AG04449 (cell line): ENCODE data around the gene C9orf152.
"Not testable (repeated sequence)": the region's sequence is repeated elsewhere in the genome, so short reads cannot be mapped to it uniquely, and the experiment has no call there.

Experiments used
- CTCF ChIA-PET: fragments of 350-600 bp; formaldehyde crosslinking; extraction: SDS; loops from one replicate; lab custom pipeline; 2021; ENCODE audit warnings: antibody characterized with exemption; lab: Yijun Ruan, JAX
- POLR2A ChIA-PET: fragments of 400-600, 350-600 bp; formaldehyde crosslinking; extraction: SDS; loops from one replicate; lab custom pipeline; 2020; ENCODE audit warnings: antibody characterized with exemption, inconsistent platforms; lab: Yijun Ruan, JAX
- DNase-seq: peaks from one replicate; pipeline ENCODE4 v3.0.0-alpha.2; 2010; ENCODE audit warnings: low read depth, low spot score
- H3K4me3 ChIP-seq: 2 replicates; pipeline ENCODE4 v1.5.1; 2011; ENCODE audit warnings: low read depth, mild to moderate bottlenecking, control low read depth, low read length
- TF ChIP-seq, protein P1 (sequence below): IDR thresholded peaks from one replicate; pipeline ENCODE4 v1.5.1; 2011; ENCODE audit warnings: mild to moderate bottlenecking, moderate library complexity, low read length, control low read depth, inconsistent platforms; ENCODE audit not compliant: insufficient read depth; ENCODE audit errors: missing control alignments

Gene C9orf152

DNA sequence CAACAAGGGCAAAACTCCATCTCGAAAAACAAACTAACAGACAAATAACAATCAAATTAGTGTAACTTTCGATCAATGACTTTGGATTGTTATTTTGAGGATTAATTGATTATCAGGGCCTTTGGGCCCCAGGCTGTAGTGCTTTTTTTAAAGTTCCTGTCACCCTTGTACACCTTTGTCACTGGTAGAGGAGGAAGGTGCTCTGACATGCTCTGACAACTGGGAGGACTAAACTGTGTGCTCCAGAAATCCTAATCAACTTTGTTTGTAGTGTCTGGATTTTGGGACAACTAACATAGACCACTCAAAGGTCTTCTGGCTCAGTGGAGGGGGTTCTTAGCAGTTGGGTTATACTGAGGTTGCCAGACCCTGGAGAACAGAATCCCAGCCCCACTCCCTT lies 46.5 kb upstream of the C9orf152 start:
- ChIA-PET CTCF (no interaction called here), POLR2A (no interaction called here)
- TF ChIP-seq, protein P1, sequence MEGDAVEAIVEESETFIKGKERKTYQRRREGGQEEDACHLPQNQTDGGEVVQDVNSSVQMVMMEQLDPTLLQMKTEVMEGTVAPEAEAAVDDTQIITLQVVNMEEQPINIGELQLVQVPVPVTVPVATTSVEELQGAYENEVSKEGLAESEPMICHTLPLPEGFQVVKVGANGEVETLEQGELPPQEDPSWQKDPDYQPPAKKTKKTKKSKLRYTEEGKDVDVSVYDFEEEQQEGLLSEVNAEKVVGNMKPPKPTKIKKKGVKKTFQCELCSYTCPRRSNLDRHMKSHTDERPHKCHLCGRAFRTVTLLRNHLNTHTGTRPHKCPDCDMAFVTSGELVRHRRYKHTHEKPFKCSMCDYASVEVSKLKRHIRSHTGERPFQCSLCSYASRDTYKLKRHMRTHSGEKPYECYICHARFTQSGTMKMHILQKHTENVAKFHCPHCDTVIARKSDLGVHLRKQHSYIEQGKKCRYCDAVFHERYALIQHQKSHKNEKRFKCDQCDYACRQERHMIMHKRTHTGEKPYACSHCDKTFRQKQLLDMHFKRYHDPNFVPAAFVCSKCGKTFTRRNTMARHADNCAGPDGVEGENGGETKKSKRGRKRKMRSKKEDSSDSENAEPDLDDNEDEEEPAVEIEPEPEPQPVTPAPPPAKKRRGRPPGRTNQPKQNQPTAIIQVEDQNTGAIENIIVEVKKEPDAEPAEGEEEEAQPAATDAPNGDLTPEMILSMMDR = no peak
- peak overlapping the region; percentile 89 for H3K4me3 ChIP-seq
- DNase-seq = no peak

DNA sequence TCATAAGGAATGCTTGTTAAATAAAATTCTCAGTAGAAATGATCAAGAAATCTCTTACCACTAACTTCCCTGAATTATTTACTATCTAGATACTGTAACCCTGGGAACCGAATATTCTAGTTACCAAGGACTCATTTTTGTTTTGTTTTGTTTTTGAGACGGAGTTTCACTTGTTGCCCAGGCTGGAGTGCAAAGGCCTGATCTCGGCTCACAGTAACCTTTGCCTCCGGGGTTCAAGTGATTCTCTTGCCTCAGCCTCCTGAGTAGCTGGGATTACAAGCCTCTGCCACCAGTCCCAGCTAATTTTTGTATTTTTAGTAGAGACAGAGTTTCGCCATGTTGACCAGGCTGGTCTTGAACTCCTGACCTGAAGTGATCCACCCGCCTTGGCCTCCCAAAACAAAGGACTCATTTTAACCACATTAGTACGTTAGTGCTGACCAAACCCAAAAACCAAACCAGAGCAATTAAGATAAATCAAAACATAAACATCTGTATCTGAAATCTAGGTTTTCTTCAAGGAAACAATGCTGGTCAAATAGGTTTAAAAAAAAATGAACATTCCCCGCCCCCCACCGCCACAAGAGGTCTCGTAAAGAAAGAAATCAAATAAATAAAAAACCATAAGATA lies 44.7 kb upstream of the C9orf152 start:
- no peak for DNase-seq

DNA sequence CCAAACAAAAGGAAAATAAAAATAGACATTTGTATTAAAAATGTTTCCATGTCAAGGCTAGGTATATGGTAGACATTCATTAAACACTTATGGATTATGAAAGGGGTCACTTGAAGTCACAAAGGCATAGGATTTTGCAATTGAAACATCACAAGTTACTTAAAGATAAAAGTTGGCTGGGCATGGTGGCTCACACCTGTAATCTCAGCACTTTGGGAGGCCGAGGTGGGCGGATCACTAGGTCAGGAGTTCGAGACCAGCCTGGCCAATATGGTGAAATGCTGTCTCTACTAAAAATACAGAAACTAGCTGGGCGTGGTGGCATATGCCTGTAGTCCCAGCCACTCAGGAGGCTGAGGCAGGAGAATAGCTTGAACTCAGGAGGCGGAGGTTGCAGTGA lies 43.8 kb upstream of the C9orf152 start:
- H3K4me3 ChIP-seq, CTCF ChIA-PET, DNase-seq, POLR2A ChIA-PET: not testable (repeated sequence)

More for the DNA sequence above, 44.7 kb upstream of the C9orf152 start:
- no peak overlapping the region for H3K4me3 ChIP-seq
- ChIA-PET CTCF (no interaction called here), POLR2A (no interaction called here)
- TF ChIP-seq, protein P1 = no peak

DNA sequence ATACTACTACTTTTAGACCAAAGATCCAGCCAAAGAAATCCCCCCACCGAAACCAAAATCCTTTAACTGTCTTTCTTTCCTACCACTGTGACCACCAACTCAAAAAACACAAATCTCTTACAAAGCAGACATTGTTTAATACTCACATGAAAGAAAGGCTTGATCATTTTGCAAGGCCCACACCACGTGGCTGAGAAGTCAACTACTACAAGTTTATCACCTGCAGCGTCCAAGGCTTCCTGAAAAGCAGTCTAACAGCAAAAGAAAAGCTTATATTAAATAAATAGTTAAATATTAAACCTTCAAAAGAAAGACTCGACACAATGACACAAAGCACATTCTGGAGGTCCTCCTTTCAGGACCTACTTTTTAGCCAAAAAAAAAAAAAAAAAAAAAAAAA lies 43.3 kb upstream of the C9orf152 start:
- TF ChIP-seq, protein P1 = no peak
- POLR2A ChIA-PET = no interaction called here

GRCh38 chr9:110249603-110250002 lies 41.6 kb upstream of the C9orf152 start:
- ChIA-PET CTCF (no interaction called here), POLR2A (no interaction called here)
- DNase-seq = no peak

More for the DNA sequence above, 43.3 kb upstream of the C9orf152 start:
- CTCF ChIA-PET = no interaction called here
- no peak overlapping the region for H3K4me3 ChIP-seq
- DNase-seq = no peak

GRCh38 chr9:110248361-110248760 lies 40.4 kb upstream of the C9orf152 start:
- TF ChIP-seq, protein P1 = no peak
- no peak overlapping the region for H3K4me3 ChIP-seq
- ChIA-PET POLR2A (no interaction called here), CTCF (no interaction called here)
- no peak for DNase-seq

More at GRCh38 chr9:110249603-110250002, 41.6 kb upstream of the C9orf152 start:
- H3K4me3 ChIP-seq = no peak overlapping the region
- TF ChIP-seq, protein P1 = no peak

GRCh38 chr9:110246214-110246613 lies 38.3 kb upstream of the C9orf152 start:
- ChIA-PET CTCF (no interaction called here), POLR2A (no interaction called here)
- TF ChIP-seq, protein P1 = no peak
- no peak overlapping the region for H3K4me3 ChIP-seq
- DNase-seq = no peak
